HG02885 (cell line): ENCODE data around the gene UNC119B.
A peak's percentile ranks its signal among the peaks of the same experiment; 100 is the strongest.
"Not testable (repeated sequence)": the region's sequence is repeated elsewhere in the genome, so short reads cannot be mapped to it uniquely, and the experiment has no call there.

ENCODE experiments used
- ATAC-seq: cut with Tn5 transposase; IDR thresholded peaks from one replicate; pipeline ENCODE4 v1.9.1; 2021; ENCODE audit warnings: mild to moderate bottlenecking; ENCODE audit not compliant: unreplicated experiment, poor library complexity

Gene UNC119B

GRCh38 chr12:120718055-120718454, 7.8 kb downstream of the UNC119B start:
- ATAC-seq, result no peak

- ATAC-seq, result no peak
Observed at GRCh38 chr12:120719072-120719471, 8.8 kb downstream of the UNC119B start.

GRCh38 chr12:120719496-120720233, 9.4 kb downstream of the UNC119B start:
- ATAC-seq, result no peak

- no peak for ATAC-seq
Observed at GRCh38 chr12:120720234-120720986, 10.2 kb downstream of the UNC119B start.

GRCh38 chr12:120720987-120721801, 10.9 kb downstream of the UNC119B start:
- ATAC-seq, result no peak

GRCh38 chr12:120721866-120722265, 11.6 kb downstream of the UNC119B start:
- ATAC-seq, result no peak

- ATAC-seq, result no peak
Observed at GRCh38 chr12:120722784-120723183, 12.5 kb downstream of the UNC119B start.

- ATAC-seq, result no peak
Observed at GRCh38 chr12:120724720-120725119, 14.5 kb downstream of the UNC119B start.

- no peak for ATAC-seq
Observed at GRCh38 chr12:120725151-120725658, 14.9 kb downstream of the UNC119B start.

GRCh38 chr12:120725659-120726509, 15.6 kb downstream of the UNC119B start, which contains the start of gene ACADS:
Gene ACADS (plus strand): TSS chr12:120725826. CDS start chr12:120725886, 60 bp downstream.
- ATAC-seq, result peak; percentile 96

- ATAC-seq, result no peak
Observed at GRCh38 chr12:120726510-120726793, 16.2 kb downstream of the UNC119B start.

GRCh38 chr12:120726961-120727360, 16.7 kb downstream of the UNC119B start:
- no peak for ATAC-seq

- not testable (repeated sequence) for ATAC-seq
Observed at GRCh38 chr12:120732198-120732597, 21.9 kb downstream of the UNC119B start.

GRCh38 chr12:120733574-120733973, 23.3 kb downstream of the UNC119B start:
- ATAC-seq, result no peak

- ATAC-seq, result no peak
Observed at GRCh38 chr12:120734210-120734609, 24.0 kb downstream of the UNC119B start.

- no peak for ATAC-seq
Observed at GRCh38 chr12:120735181-120735580, 24.9 kb downstream of the UNC119B start.

GRCh38 chr12:120736404-120737331, 26.4 kb downstream of the UNC119B start:
- ATAC-seq, result no peak

- ATAC-seq, result no peak
Observed at GRCh38 chr12:120737557-120738251, 27.4 kb downstream of the UNC119B start.
